ENCODE results near the gene NPPB.

NPPB gene

DNA sequence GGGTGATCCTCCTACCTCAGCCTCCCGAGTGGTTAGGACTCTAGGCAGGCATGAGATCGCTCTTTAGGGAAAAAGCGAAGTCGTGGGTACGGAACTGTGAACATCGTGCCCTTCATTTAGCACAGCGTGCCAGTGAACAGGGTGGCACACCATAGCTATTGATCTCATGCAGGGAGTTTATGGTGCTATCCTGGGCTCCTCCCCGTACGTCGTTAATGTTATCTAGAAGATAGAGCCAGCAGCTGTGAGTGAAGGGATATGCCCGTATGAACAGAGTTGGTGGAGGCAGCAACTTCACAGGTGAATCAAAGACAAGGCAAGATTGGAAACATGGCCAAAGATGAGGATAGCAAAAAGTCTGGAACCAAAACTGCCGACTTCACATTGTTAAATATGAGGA, 41.6 kb downstream of the NPPB start:
- no peak for DNase-seq (ENCODE audit: low spot score)
- H3K9me3 Mint-ChIP-seq, result no peaks in the 10 kb centered on the region
- no peaks in the 10 kb centered on the region for H3K27me3 Mint-ChIP-seq (ENCODE audit: low read depth)
- no peak overlapping the region for H3K4me3 Mint-ChIP-seq
- H3K36me3 Mint-ChIP-seq (ENCODE audit: low read depth), result peaks cover 29% of the 10 kb centered on the region
- H3K27ac Mint-ChIP-seq, result no peak overlapping the region
- H3K4me1 Mint-ChIP-seq (ENCODE audit: low read depth), result peaks cover 3% of the 10 kb centered on the region

DNA sequence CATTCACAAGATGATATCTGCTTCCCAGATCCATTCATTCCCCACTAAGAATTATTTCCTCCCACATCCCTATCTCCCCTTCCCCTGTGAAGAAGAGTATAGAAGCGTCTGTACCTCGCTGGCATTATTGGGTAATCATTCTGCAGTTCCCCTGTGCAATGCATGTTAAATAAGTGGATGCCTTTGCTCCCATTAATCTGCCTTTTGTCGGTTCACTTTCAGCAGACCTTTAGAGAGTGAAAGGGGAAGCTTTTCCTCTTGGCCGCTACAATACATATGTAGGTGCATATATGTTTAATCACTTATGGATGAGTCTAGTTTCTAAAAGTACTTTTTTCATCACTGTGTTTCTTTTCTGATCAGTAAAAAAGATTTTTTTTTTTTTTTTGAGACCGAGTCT, 45.7 kb downstream of the NPPB start:
- Mint-ChIP-seq H3K27ac (no peak overlapping the region), H3K9me3 (no peaks in the 10 kb centered on the region), H3K4me3 (no peak overlapping the region), H3K4me1 (ENCODE audit: low read depth) (peaks cover 19% of the 10 kb centered on the region), H3K27me3 (ENCODE audit: low read depth) (no peaks in the 10 kb centered on the region), H3K36me3 (ENCODE audit: low read depth) (peaks cover 32% of the 10 kb centered on the region)
- DNase-seq (ENCODE audit: low spot score), result no peak
